PC-3 (cell line): ENCODE results near the gene RPL39L. TPM values are rescaled to one million over a fixed set of nuclear protein-coding genes. Genes with fewer than 3 reads are reported as not detected.

ENCODE experiments used
- ATAC-seq: fragments of 200-7000 bp; cut with Tn5 transposase; 2 replicates; pipeline ENCODE4 v1.9.1; 2020; ENCODE audit warnings: mild to moderate bottlenecking, moderate library complexity
- BruUV-seq: library from RNA; stranded (reverse); fragments of 400-500 nt; replicated peaks from 2 replicates; lab custom pipeline; 2021; lab: Mats Ljungman, UMichigan
- CTCF ChIA-PET: fragments of 300-600 bp; sonication (Branson Sonifier 250); formaldehyde crosslinking; loops from one replicate; lab custom pipeline; 2022; ENCODE audit warnings: antibody characterized with exemption; lab: Charles Lee
- POLR2A ChIA-PET: fragments of 300-600 bp; sonication (Branson Sonifier 250); formaldehyde crosslinking; loops from one replicate; lab custom pipeline; 2022; ENCODE audit warnings: antibody characterized with exemption; ENCODE audit not compliant: unreplicated experiment; lab: Charles Lee
- DNase-seq: peaks from one replicate; pipeline ENCODE4 v3.0.0-alpha.2; 2015
- H2AFZ ChIP-seq: fragments of 300-600 bp; sonication (generic); 2 replicates; pipeline ENCODE4 v1.6.0; 2016; ENCODE audit warnings: antibody characterized with exemption, low read length
- H3F3A ChIP-seq: fragments of 300-600 bp; sonication (generic); one replicate; pipeline ENCODE4 v1.6.0; 2017; ENCODE audit warnings: antibody characterized with exemption, low read length, control low read depth, mild to moderate bottlenecking; ENCODE audit not compliant: unreplicated experiment
- H3K27ac ChIP-seq: fragments of 300-600 bp; sonication (generic); 2 replicates; pipeline ENCODE4 v1.5.1; 2016; ENCODE audit warnings: mild to moderate bottlenecking, low read length
- H3K27me3 ChIP-seq: fragments of 300-600 bp; sonication (generic); 2 replicates; pipeline ENCODE4 v1.6.1; 2016; ENCODE audit warnings: low read length, mixed read lengths
- H3K36me3 ChIP-seq: fragments of 300-600 bp; sonication (generic); 2 replicates; pipeline ENCODE4 v1.6.1; 2016; ENCODE audit warnings: low read depth, mixed run types, low read length, mixed read lengths
- H3K4me1 ChIP-seq: fragments of 300-600 bp; sonication (generic); 2 replicates; pipeline ENCODE4 v1.5.1; 2016; ENCODE audit warnings: low read length; ENCODE audit not compliant: insufficient read depth
- H3K4me2 ChIP-seq: fragments of 300-600 bp; sonication (generic); 2 replicates; pipeline ENCODE4 v1.6.0; 2016; ENCODE audit warnings: low read length
- H3K4me3 ChIP-seq: fragments of 300-600 bp; sonication (generic); 2 replicates; pipeline ENCODE4 v1.5.1; 2016; ENCODE audit warnings: mild to moderate bottlenecking, low read length, mixed read lengths
- H3K79me2 ChIP-seq: fragments of 300-600 bp; sonication (generic); 2 replicates; pipeline ENCODE4 v1.6.1; 2017; ENCODE audit warnings: low read length, mixed read lengths
- H3K9ac ChIP-seq: fragments of 300-600 bp; sonication (generic); 2 replicates; pipeline ENCODE4 v1.6.0; 2016; ENCODE audit warnings: mild to moderate bottlenecking, low read length
- H3K9me2 ChIP-seq: fragments of 300-600 bp; sonication (generic); replicated peaks from 2 replicates; pipeline ENCODE4 v1.6.1; 2016; ENCODE audit warnings: mixed run types, low read length, mixed read lengths
- H3K9me3 ChIP-seq: fragments of 300-600 bp; sonication (generic); 2 replicates; pipeline ENCODE4 v1.6.1; 2016; ENCODE audit warnings: low read length, mixed read lengths
- H4K20me1 ChIP-seq: fragments of 300-600 bp; sonication (generic); 2 replicates; pipeline ENCODE4 v1.6.1; 2016; ENCODE audit warnings: low read length, mixed read lengths
- EZH2 ChIP-seq: fragments of 300-600 bp; sonication (generic); IDR thresholded peaks from one replicate; pipeline ENCODE4 v1.6.1; 2017; ENCODE audit warnings: antibody characterized with exemption, mild to moderate bottlenecking, low read length; ENCODE audit not compliant: unreplicated experiment
- EZH2phosphoT487 ChIP-seq: fragments of 300-600 bp; sonication (generic); IDR thresholded peaks from 2 replicates; pipeline ENCODE4 v1.6.1; 2018; ENCODE audit warnings: mild to moderate bottlenecking, antibody characterized with exemption, low read length, borderline replicate concordance
- intact Hi-C: fragments of 100-400 bp; cut with micrococcal nuclease; formaldehyde crosslinking; loops from 2 replicates; pipeline ENCODE4 v1.9.0; 2023
- total RNA-seq: library from RNA; depleted of rRNA; stranded (reverse); fragments of >200 nt; gene quantifications from 2 replicates; pipeline ENCODE4 v1.2.3, GENCODE V29; 2014
- TF ChIP-seq, protein P1 (sequence below): fragments of 300-600 bp; sonication (generic); conservative IDR thresholded peaks from 2 replicates; pipeline ENCODE4 v1.5.1; 2017; ENCODE audit warnings: antibody characterized with exemption, low read depth, mild to moderate bottlenecking, low read length

RPL39L gene
- total RNA-seq, 1 experiment from 2014 or later = 175 TPM

DNA sequence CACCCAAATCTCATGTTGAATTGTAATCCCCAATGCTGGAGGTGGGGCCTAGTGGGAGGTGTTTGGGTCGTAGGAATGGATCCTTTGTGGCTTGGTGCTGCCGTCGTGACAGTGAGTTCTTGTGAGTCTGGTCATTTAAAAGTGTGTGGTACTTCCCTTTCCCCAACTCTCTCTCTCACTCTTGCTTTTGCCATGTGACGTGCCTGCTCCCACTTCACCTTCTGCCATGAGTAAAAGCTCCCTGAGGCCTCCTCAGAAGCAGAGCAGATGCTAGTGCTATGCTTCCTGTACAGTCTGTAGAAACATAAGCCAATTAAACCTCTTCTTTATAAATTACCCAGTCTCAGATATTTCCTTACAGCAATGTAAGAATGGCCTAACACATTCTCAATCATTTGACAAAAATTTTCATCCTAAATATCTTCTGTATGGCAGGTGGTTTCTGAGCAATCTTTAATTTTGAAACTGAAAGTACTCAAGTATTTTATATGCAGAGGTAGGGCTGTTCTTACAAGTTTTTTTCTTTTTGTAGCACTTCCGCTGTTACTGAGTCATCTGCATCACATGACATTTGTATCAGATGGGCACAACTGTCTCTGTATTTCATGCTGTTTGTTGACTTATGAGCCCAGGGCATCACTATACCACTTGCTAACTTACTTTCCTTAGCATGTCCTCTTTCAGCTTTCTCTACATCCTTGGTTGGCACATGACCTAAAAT, 8.8 kb downstream of the RPL39L start:
- Histone ChIP-seq H3K79me2 (peaks cover 11% of the 10 kb centered on the region), H3K9me3 (no peaks in the 10 kb centered on the region), H3K9me2 (no peaks in the 10 kb centered on the region), H2AFZ (no peak overlapping the region), H3K36me3 (peaks cover 6% of the 10 kb centered on the region; the same call in 1 of the 2 replicates), H3K4me1 (peaks cover 13% of the 10 kb centered on the region), H3F3A (no peaks in the 10 kb centered on the region), H3K9ac (no peak overlapping the region), H4K20me1 (no peaks in the 10 kb centered on the region), H3K27ac (no peak overlapping the region), H3K4me2 (peak overlapping the region; percentile 48), H3K4me3 (no peak overlapping the region), H3K27me3 (no peaks in the 10 kb centered on the region)
- ATAC-seq (peak; percentile 97), DNase-seq (peak; percentile 65)
- intact Hi-C loops = no loop called here
- TF ChIP-seq, protein P1, sequence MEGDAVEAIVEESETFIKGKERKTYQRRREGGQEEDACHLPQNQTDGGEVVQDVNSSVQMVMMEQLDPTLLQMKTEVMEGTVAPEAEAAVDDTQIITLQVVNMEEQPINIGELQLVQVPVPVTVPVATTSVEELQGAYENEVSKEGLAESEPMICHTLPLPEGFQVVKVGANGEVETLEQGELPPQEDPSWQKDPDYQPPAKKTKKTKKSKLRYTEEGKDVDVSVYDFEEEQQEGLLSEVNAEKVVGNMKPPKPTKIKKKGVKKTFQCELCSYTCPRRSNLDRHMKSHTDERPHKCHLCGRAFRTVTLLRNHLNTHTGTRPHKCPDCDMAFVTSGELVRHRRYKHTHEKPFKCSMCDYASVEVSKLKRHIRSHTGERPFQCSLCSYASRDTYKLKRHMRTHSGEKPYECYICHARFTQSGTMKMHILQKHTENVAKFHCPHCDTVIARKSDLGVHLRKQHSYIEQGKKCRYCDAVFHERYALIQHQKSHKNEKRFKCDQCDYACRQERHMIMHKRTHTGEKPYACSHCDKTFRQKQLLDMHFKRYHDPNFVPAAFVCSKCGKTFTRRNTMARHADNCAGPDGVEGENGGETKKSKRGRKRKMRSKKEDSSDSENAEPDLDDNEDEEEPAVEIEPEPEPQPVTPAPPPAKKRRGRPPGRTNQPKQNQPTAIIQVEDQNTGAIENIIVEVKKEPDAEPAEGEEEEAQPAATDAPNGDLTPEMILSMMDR = no peak
- no peak for TF ChIP-seq EZH2
- no peak for TF ChIP-seq EZH2phosphoT487
- BruUV-seq = no TSS peak
- POLR2A ChIA-PET = no interaction called here
- CTCF ChIA-PET = no interaction called here

DNA sequence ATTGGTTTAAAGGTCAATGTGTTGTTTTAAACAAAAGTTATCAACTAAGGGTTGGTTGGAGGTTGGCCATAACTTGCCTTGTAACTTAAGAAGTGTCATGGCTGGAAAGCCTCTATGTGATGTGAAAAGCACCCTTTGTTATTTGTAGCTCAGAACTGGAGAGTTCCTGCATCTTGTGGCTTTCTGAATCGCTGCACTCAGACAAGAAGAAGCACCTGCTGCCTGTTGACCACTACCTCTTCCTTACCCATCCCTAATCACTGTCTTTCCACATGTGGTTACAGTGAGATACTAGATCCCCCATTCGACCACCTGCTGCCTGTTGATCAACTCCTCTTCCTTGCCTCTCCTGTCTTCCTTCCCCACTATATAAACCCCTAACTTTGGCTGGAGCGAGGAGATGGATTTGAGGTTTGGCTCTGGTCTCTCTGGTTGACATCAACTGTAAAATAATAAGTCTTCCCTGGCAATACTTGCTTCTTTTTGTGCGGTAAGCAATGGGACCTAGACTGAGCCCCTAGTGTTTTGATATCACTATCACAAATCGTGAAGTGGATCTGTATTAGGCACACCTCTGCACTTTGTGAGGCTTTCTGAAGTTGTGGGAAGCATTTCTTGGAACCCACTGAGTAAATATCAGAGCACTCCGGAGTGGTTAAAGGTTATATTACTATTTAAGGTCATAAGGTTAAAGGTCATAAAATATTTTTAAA, 13.8 kb downstream of the RPL39L start:
- Histone ChIP-seq H3K9me3 (no peaks in the 10 kb centered on the region), H3K4me3 (no peak overlapping the region), H3K79me2 (peaks cover 9% of the 10 kb centered on the region), H4K20me1 (no peaks in the 10 kb centered on the region), H3K9ac (no peak overlapping the region), H3K9me2 (no peaks in the 10 kb centered on the region), H3K27ac (no peak overlapping the region), H3K4me2 (no peak overlapping the region), H2AFZ (no peak overlapping the region), H3K36me3 (peaks cover 6% of the 10 kb centered on the region; the same call in 1 of the 2 replicates), H3K4me1 (no peaks in the 10 kb centered on the region), H3F3A (no peaks in the 10 kb centered on the region), H3K27me3 (no peaks in the 10 kb centered on the region)
- ChIA-PET POLR2A (no interaction called here), CTCF (no interaction called here)
- no TSS peak for BruUV-seq
- ATAC-seq (no peak), DNase-seq (no peak)
- TF ChIP-seq EZH2phosphoT487 (no peak), EZH2 (no peak)
- TF ChIP-seq, protein P1 = no peak
- intact Hi-C loops = no loop called here

DNA sequence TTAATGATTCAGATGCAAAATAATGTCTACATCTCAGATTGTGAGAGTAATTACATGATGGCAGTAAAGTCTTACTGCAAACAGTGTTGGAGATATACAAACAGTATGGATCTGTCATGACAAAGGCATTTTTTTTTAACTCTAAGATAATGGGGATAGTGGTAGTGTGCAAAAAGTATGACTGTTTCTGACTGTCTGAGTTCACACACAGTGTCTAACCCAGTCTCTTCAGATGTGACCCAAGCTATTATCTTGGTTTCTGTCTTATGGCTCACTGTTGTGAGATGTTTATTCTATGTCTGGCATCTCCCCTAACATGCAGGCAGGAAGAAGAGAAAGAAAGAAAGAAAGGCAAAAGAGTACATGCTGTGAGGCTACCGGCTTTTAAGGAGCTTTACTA, 17.0 kb downstream of the RPL39L start:
- TF ChIP-seq EZH2phosphoT487 = no peak
- TF ChIP-seq, protein P1 = no peak
- TF ChIP-seq EZH2 = no peak
- no peaks in the 10 kb centered on the region for H3F3A ChIP-seq

More for the DNA sequence above, 17.0 kb downstream of the RPL39L start:
- Histone ChIP-seq H3K9me3 (no peaks in the 10 kb centered on the region), H3K4me2 (no peak overlapping the region), H3K9me2 (no peaks in the 10 kb centered on the region), H4K20me1 (no peaks in the 10 kb centered on the region), H3K9ac (no peak overlapping the region), H3K4me1 (no peaks in the 10 kb centered on the region), H3K4me3 (no peak overlapping the region), H3K36me3 (peaks cover 3% of the 10 kb centered on the region; the same call in 1 of the 2 replicates), H3K27me3 (no peaks in the 10 kb centered on the region), H2AFZ (no peak overlapping the region), H3K79me2 (no peaks in the 10 kb centered on the region), H3K27ac (no peak overlapping the region)
- DNase-seq (no peak), ATAC-seq (no peak)
- POLR2A ChIA-PET = no interaction called here
- BruUV-seq = no TSS peak
- intact Hi-C loops = no loop called here
- CTCF ChIA-PET = interaction anchor here (1.6 kb wide), 1 partner anchor 17 kb away, joined by 7 read pairs; the partner anchor contains the start of gene RPL39L
